ENCODE data around the gene NUP85. TPM values are rescaled to one million over a fixed set of nuclear protein-coding genes. Genes with fewer than 3 reads are reported as not detected.
"Not testable (repeated sequence)": the region's sequence is repeated elsewhere in the genome, so short reads cannot be mapped to it uniquely, and the experiment has no call there.

Gene NUP85
- total RNA-seq = 71.1 TPM

GRCh38 chr17:75205037-75205792, at the start of gene NUP85:
TSS of gene NUP85 (plus strand) at chr17:75205679. CDS start at chr17:75205762, 83 bp downstream.
- ATAC-seq (peak; percentile 97), DNase-seq (ENCODE audit: low spot score) (peak; percentile 95)
- intact Hi-C loops (cut with DNase I) = no loop called here

- DNase-seq (ENCODE audit: low spot score) = peak; percentile 28
- ATAC-seq; intact Hi-C loops (cut with DNase I): not testable (repeated sequence)
Measured at GRCh38 chr17:75158480-75158879, 47.0 kb upstream of the NUP85 start.

GRCh38 chr17:75159196-75160031, 46.1 kb upstream of the NUP85 start:
- ATAC-seq (no peak), DNase-seq (ENCODE audit: low spot score) (peak; percentile 14)
- intact Hi-C loops (cut with DNase I) = no loop called here

- no peak for DNase-seq (ENCODE audit: low spot score)
- no peak for ATAC-seq
- intact Hi-C loops (cut with DNase I) = no loop called here
Measured at GRCh38 chr17:75160211-75160610, 45.3 kb upstream of the NUP85 start.

- ATAC-seq = no peak
- intact Hi-C loops (cut with DNase I) = no loop called here
- DNase-seq (ENCODE audit: low spot score) = peak; percentile 13
Measured at GRCh38 chr17:75163074-75163473, 42.4 kb upstream of the NUP85 start.

GRCh38 chr17:75164606-75165005, 40.9 kb upstream of the NUP85 start:
- peak; percentile 23 for DNase-seq (ENCODE audit: low spot score)
- intact Hi-C loops (cut with DNase I); ATAC-seq: not testable (repeated sequence)

GRCh38 chr17:75168998-75169397, 36.5 kb upstream of the NUP85 start:
- intact Hi-C loops (cut with DNase I) = no loop called here
- ATAC-seq (no peak), DNase-seq (ENCODE audit: low spot score) (peak; percentile 13)

GRCh38 chr17:75173526-75173925, 32.0 kb upstream of the NUP85 start:
- intact Hi-C loops (cut with DNase I) = no loop called here
- DNase-seq (ENCODE audit: low spot score) = peak; percentile 25
- ATAC-seq = no peak

- ATAC-seq (no peak), DNase-seq (ENCODE audit: low spot score) (peak; percentile 45)
- intact Hi-C loops (cut with DNase I) = no loop called here
Measured at GRCh38 chr17:75174996-75175395, 30.5 kb upstream of the NUP85 start.

- intact Hi-C loops (cut with DNase I) = no loop called here
- ATAC-seq = no peak
- DNase-seq (ENCODE audit: low spot score) = no peak
Measured at GRCh38 chr17:75176625-75177024, 28.9 kb upstream of the NUP85 start.

GRCh38 chr17:75178453-75178852, 27.0 kb upstream of the NUP85 start:
- no peak for ATAC-seq
- intact Hi-C loops (cut with DNase I) = no loop called here
- DNase-seq (ENCODE audit: low spot score) = peak; percentile 38

- intact Hi-C loops (cut with DNase I) = no loop called here
- DNase-seq (ENCODE audit: low spot score) (no peak), ATAC-seq (no peak)
Measured at GRCh38 chr17:75181110-75181509, 24.4 kb upstream of the NUP85 start.

GRCh38 chr17:75181608-75182318, 23.7 kb upstream of the NUP85 start:
- DNase-seq (ENCODE audit: low spot score) (peak; percentile 70), ATAC-seq (peak; percentile 6)
- intact Hi-C loops (cut with DNase I) = no loop called here

GRCh38 chr17:75182319-75182568, 23.2 kb upstream of the NUP85 start:
- ATAC-seq (no peak), DNase-seq (ENCODE audit: low spot score) (peak; percentile 76)
- intact Hi-C loops (cut with DNase I) = no loop called here

GRCh38 chr17:75182569-75183436, 22.7 kb upstream of the NUP85 start, which contains the start of gene SUMO2:
TSS of gene SUMO2 (minus strand) at chr17:75182959. CDS start at chr17:75182834, 125 bp downstream.
- DNase-seq (ENCODE audit: low spot score) = peak; percentile 97
- intact Hi-C loops (cut with DNase I) = no loop called here
- ATAC-seq = peak; percentile 97

- DNase-seq (ENCODE audit: low spot score) = peak; percentile 43
- intact Hi-C loops (cut with DNase I) = no loop called here
- ATAC-seq = no peak
Measured at GRCh38 chr17:75183999-75184884, 21.2 kb upstream of the NUP85 start.

- DNase-seq (ENCODE audit: low spot score) (no peak), ATAC-seq (no peak)
- intact Hi-C loops (cut with DNase I) = no loop called here
Measured at GRCh38 chr17:75188614-75189013, 16.9 kb upstream of the NUP85 start.

- intact Hi-C loops (cut with DNase I) = no loop called here
- ATAC-seq (no peak), DNase-seq (ENCODE audit: low spot score) (peak; percentile 27)
Measured at GRCh38 chr17:75191584-75191983, 13.9 kb upstream of the NUP85 start.
